Fibroblast of lung (primary cell): ENCODE results near the gene GBP5. TPM values are rescaled to one million over a fixed set of nuclear protein-coding genes. Genes with fewer than 3 reads are reported as not detected.

Source experiments
- DNase-seq, 2 donors: peaks; one replicate each; pipeline versions ENCODE4 v3.0.0 to v3.0.0-alpha.2; 2010; ENCODE audit warnings: low read depth in 2 of 2
- H2AFZ ChIP-seq: 2 replicates; pipeline ENCODE4 v1.5.1; 2012; ENCODE audit warnings: low read length, control low read depth, inconsistent platforms
- H3K27ac ChIP-seq: 2 replicates; pipeline ENCODE4 v1.5.1; 2011; ENCODE audit warnings: low read length, control low read depth; ENCODE audit not compliant: insufficient read depth
- H3K27me3 ChIP-seq: 2 replicates; pipeline ENCODE4 v1.5.1; 2011; ENCODE audit warnings: mild to moderate bottlenecking, low read length; ENCODE audit not compliant: control insufficient read depth, insufficient read depth
- H3K36me3 ChIP-seq: 2 replicates; pipeline ENCODE4 v1.5.1; 2011; ENCODE audit warnings: low read length; ENCODE audit not compliant: control insufficient read depth, insufficient read depth
- H3K4me1 ChIP-seq: 2 replicates; pipeline ENCODE4 v1.5.1; 2011; ENCODE audit warnings: low read length; ENCODE audit not compliant: control insufficient read depth, insufficient read depth; ENCODE audit errors: extremely low read depth
- H3K4me2 ChIP-seq: 2 replicates; pipeline ENCODE4 v1.5.1; 2011; ENCODE audit warnings: low read length, control low read depth; ENCODE audit not compliant: insufficient read depth; ENCODE audit errors: extremely low read depth
- H3K4me3 ChIP-seq, 4 experiments: fragments of 200-600 bp in 1 of 4; sonication (generic) in 1 of 4; replicated peaks in 1 of 4; 2 replicates each; pipeline ENCODE4 v1.5.1; 2011 to 2016; ENCODE audit warnings: low read length in 4 of 4, low read depth in 3 of 4, mild to moderate bottlenecking in 3 of 4, control low read depth in 2 of 4, inconsistent platforms in 1 of 4, mixed read lengths in 1 of 4; ENCODE audit not compliant: insufficient read depth in 1 of 4; ENCODE audit errors: control extremely low read depth in 1 of 4
- H3K79me2 ChIP-seq: 2 replicates; pipeline ENCODE4 v1.5.1; 2012; ENCODE audit warnings: mild to moderate bottlenecking, low read length, inconsistent platforms; ENCODE audit not compliant: control insufficient read depth, insufficient read depth
- H3K9ac ChIP-seq: 2 replicates; pipeline ENCODE4 v1.5.1; 2011; ENCODE audit warnings: mild to moderate bottlenecking, low read length, control low read depth; ENCODE audit not compliant: insufficient read depth
- H3K9me3 ChIP-seq: 2 replicates; pipeline ENCODE4 v1.5.1; 2012; ENCODE audit warnings: low read depth, low read length; ENCODE audit not compliant: control insufficient read depth, insufficient read depth
- H4K20me1 ChIP-seq: 2 replicates; pipeline ENCODE4 v1.5.1; 2011; ENCODE audit warnings: low read length; ENCODE audit not compliant: control insufficient read depth, insufficient read depth; ENCODE audit errors: extremely low read depth
- CTCF ChIP-seq, 2 donors: IDR thresholded peaks in 1 of 2; conservative IDR thresholded peaks in 1 of 2; 1 replicate in 1 of 2; 2 replicates in 1 of 2; pipeline ENCODE4 v1.5.1; 2011 to 2012; ENCODE audit warnings: low read length in 2 of 2, control low read depth in 1 of 2, inconsistent platforms in 1 of 2, low read depth in 1 of 2, mild to moderate bottlenecking in 1 of 2
- EZH2 ChIP-seq: IDR thresholded peaks from 2 replicates; pipeline ENCODE4 v1.5.1; 2012; ENCODE audit warnings: low read length, control low read depth, mild to moderate bottlenecking; ENCODE audit errors: missing control alignments
- polyA plus RNA-seq, 2 donors: library from polyadenylated mRNA; depleted of rRNA in 1 of 2; stranded (reverse) in 1 of 2; unstranded in 1 of 2; fragments of >200 nt; gene quantifications; 2 replicates each; pipeline ENCODE4 v1.2.1, GENCODE V29; 2011 to 2012; ENCODE audit warnings: missing spikeins in 1 of 2
- total RNA-seq: library from RNA; depleted of rRNA; stranded (reverse); fragments of >200 nt; gene quantifications from 2 replicates; pipeline ENCODE4 v1.2.1, GENCODE V29; 2014

GBP5 gene
- total and polyA plus RNA-seq, 2 donors (not counting 1 experiment from before 2014, with no cell fraction given) = 0.17 TPM; not detected in 1

- no peaks in the 10 kb centered on the region for H3K4me1 ChIP-seq
- no peak overlapping the region for H3K4me3 ChIP-seq
- H3K9me3 ChIP-seq = no peaks in the 10 kb centered on the region
- no peak for DNase-seq
- no peaks in the 10 kb centered on the region for H4K20me1 ChIP-seq
- H3K4me2 ChIP-seq = no peak overlapping the region
- no peak overlapping the region for H3K27ac ChIP-seq
- no peaks in the 10 kb centered on the region for H3K79me2 ChIP-seq
- TF ChIP-seq CTCF (conservative IDR thresholded peaks at IDR 0.05 in 1 of 2, IDR thresholded peaks at IDR 0.05 in 1 of 2; ENCODE audit: low read depth in 1 of 2, low read length in 2 of 2) (no peak), EZH2 (no peak)
- H3K36me3 ChIP-seq = no peaks in the 10 kb centered on the region
- H3K27me3 ChIP-seq = no peaks in the 10 kb centered on the region
- peak overlapping the region; percentile 36 for H2AFZ ChIP-seq
- H3K9ac ChIP-seq = no peak overlapping the region
Measured at GRCh38 chr1:89309828-89310227, 37.2 kb upstream of the GBP5 start.

- Histone ChIP-seq H3K4me2 (no peak overlapping the region), H3K9me3 (no peaks in the 10 kb centered on the region), H4K20me1 (no peaks in the 10 kb centered on the region), H3K9ac (no peak overlapping the region), H3K27ac (no peak overlapping the region), H3K79me2 (no peaks in the 10 kb centered on the region), H3K4me3 (no peak overlapping the region), H3K36me3 (no peaks in the 10 kb centered on the region), H3K4me1 (no peaks in the 10 kb centered on the region), H2AFZ (no peak overlapping the region), H3K27me3 (no peaks in the 10 kb centered on the region)
- TF ChIP-seq CTCF (conservative IDR thresholded peaks at IDR 0.05 in 1 of 2, IDR thresholded peaks at IDR 0.05 in 1 of 2; ENCODE audit: low read depth in 1 of 2, low read length in 2 of 2) = no peak
- no peak for TF ChIP-seq EZH2
- no peak for DNase-seq
Measured at GRCh38 chr1:89306273-89306672, 33.6 kb upstream of the GBP5 start.

- Histone ChIP-seq H3K4me1 (no peaks in the 10 kb centered on the region), H3K9me3 (no peaks in the 10 kb centered on the region), H3K79me2 (no peaks in the 10 kb centered on the region), H2AFZ (no peak overlapping the region), H3K9ac (no peak overlapping the region), H3K4me3 (no peak overlapping the region), H3K27ac (no peak overlapping the region), H4K20me1 (no peaks in the 10 kb centered on the region), H3K36me3 (no peaks in the 10 kb centered on the region), H3K4me2 (no peak overlapping the region), H3K27me3 (no peaks in the 10 kb centered on the region)
- no peak for DNase-seq
- TF ChIP-seq CTCF (conservative IDR thresholded peaks at IDR 0.05 in 1 of 2, IDR thresholded peaks at IDR 0.05 in 1 of 2; ENCODE audit: low read depth in 1 of 2, low read length in 2 of 2) = no peak
- no peak for TF ChIP-seq EZH2
Measured at GRCh38 chr1:89305493-89305892, 32.8 kb upstream of the GBP5 start.
